Endothelial cell of umbilical vein (primary cell): ENCODE data around the gene ATP5PD. TPM values are rescaled to one million over a fixed set of nuclear protein-coding genes. Genes with fewer than 3 reads are reported as not detected.
A peak's percentile ranks its signal among the peaks of the same experiment; 100 is the strongest.

Source experiments
- BruUV-seq: library from RNA; stranded (reverse); fragments of 400-500 nt; replicated peaks from 2 replicates; lab custom pipeline; 2021; lab: Mats Ljungman, UMichigan
- CTCF ChIA-PET: fragments of 300-600, 350-600 bp; sonication (Branson Sonifier 250); formaldehyde crosslinking; loops from one replicate; lab custom pipeline; 2021; ENCODE audit warnings: antibody characterized with exemption, inconsistent platforms; lab: Charles Lee
- POLR2A ChIA-PET: fragments of 300-600, 350-600 bp; sonication (Branson Sonifier 250); formaldehyde crosslinking; loops from one replicate; lab custom pipeline; 2021; ENCODE audit warnings: antibody characterized with exemption, inconsistent platforms; lab: Charles Lee
- DNase-seq: peaks from one replicate; pipeline ENCODE4 v3.0.0-alpha.2; 2011; ENCODE audit warnings: low read depth, low spot score
- FAIRE-seq: peaks from 2 replicates; lab custom pipeline; 2011; peaks lifted over from hg19 to GRCh38; lab: Jason Lieb, UNC
- H2AFZ ChIP-seq: 2 replicates; pipeline ENCODE4 v1.6.0; 2012; ENCODE audit warnings: low read depth, low read length, control low read depth, inconsistent platforms
- H3K27ac ChIP-seq: 2 replicates; pipeline ENCODE4 v1.5.1; 2011; ENCODE audit warnings: low read depth, mild to moderate bottlenecking, control low read depth, low read length, moderate library complexity; ENCODE audit not compliant: insufficient read depth
- H3K27me3 ChIP-seq, 2 experiments: 2 replicates each; pipeline versions ENCODE4 v1.6.0 to v1.6.1; 2011; ENCODE audit warnings: low read length in 2 of 2, mixed read lengths in 1 of 2; ENCODE audit not compliant: control insufficient read depth in 2 of 2, insufficient read depth in 2 of 2
- H3K36me3 ChIP-seq, 2 experiments: 2 replicates in 1 of 2; 3 replicates in 1 of 2; pipeline ENCODE4 v1.5.1; 2011; ENCODE audit warnings: low read length in 2 of 2, mild to moderate bottlenecking in 1 of 2, moderate library complexity in 1 of 2; ENCODE audit not compliant: control insufficient read depth in 2 of 2, insufficient read depth in 2 of 2; ENCODE audit errors: extremely low read depth in 1 of 2
- H3K4me1 ChIP-seq: 3 replicates; pipeline ENCODE4 v1.5.1; 2011; ENCODE audit warnings: mild to moderate bottlenecking, low read length; ENCODE audit not compliant: control insufficient read depth, insufficient read depth; ENCODE audit errors: extremely low read depth
- H3K4me2 ChIP-seq: 2 replicates; pipeline ENCODE4 v1.6.1; 2011; ENCODE audit warnings: low read length, control low read depth, mixed read lengths; ENCODE audit not compliant: insufficient read depth
- H3K4me3 ChIP-seq, 3 experiments: fragments of 200-600 bp in 1 of 3; sonication (generic), shearing (Covaris generic) in 1 of 3; replicated peaks in 1 of 3; 2 replicates each; pipeline ENCODE4 v1.5.1; 2011 to 2016; ENCODE audit warnings: control low read depth in 3 of 3, low read length in 3 of 3, mild to moderate bottlenecking in 2 of 3, inconsistent platforms in 1 of 3, low read depth in 1 of 3, moderate library complexity in 1 of 3; ENCODE audit not compliant: insufficient read depth in 1 of 3
- H3K79me2 ChIP-seq: 2 replicates; pipeline ENCODE4 v1.6.0; 2012; ENCODE audit warnings: low read length, inconsistent platforms; ENCODE audit not compliant: control insufficient read depth, insufficient read depth
- H3K9ac ChIP-seq: replicated peaks from 2 replicates; pipeline ENCODE3; 2011; ENCODE audit warnings: low read length, control low read depth; ENCODE audit not compliant: insufficient read depth; ENCODE audit errors: extremely low read depth
- H3K9me1 ChIP-seq: replicated peaks from 3 replicates; pipeline ENCODE4 v1.6.0; 2011; ENCODE audit warnings: mild to moderate bottlenecking, low read length; ENCODE audit not compliant: control insufficient read depth, insufficient read depth; ENCODE audit errors: extremely low read depth
- H3K9me3 ChIP-seq: replicated peaks from 2 replicates; pipeline ENCODE4 v1.5.1; 2012; ENCODE audit warnings: low read length, inconsistent platforms; ENCODE audit not compliant: control insufficient read depth, insufficient read depth
- H4K20me1 ChIP-seq: replicated peaks from 2 replicates; pipeline ENCODE3; 2011; ENCODE audit warnings: mild to moderate bottlenecking, low read length; ENCODE audit not compliant: control insufficient read depth, insufficient read depth; ENCODE audit errors: extremely low read depth
- CTCF ChIP-seq, 2 donors: IDR thresholded peaks; 1 replicate in 1 of 2; 2 replicates in 1 of 2; pipeline ENCODE4 v1.5.1; 2011; ENCODE audit warnings: low read length in 2 of 2, mild to moderate bottlenecking in 2 of 2, moderate library complexity in 2 of 2, control low read depth in 1 of 2, inconsistent platforms in 1 of 2, low read depth in 1 of 2; ENCODE audit not compliant: insufficient read depth in 1 of 2; ENCODE audit errors: extremely low read depth in 1 of 2
- EZH2 ChIP-seq: IDR thresholded peaks from 2 replicates; pipeline ENCODE4 v1.6.1; 2012; ENCODE audit warnings: borderline replicate concordance, low read depth, mild to moderate bottlenecking, moderate library complexity, low read length, inconsistent platforms; ENCODE audit not compliant: severe bottlenecking
- FOS ChIP-seq: IDR thresholded peaks from 2 replicates; pipeline ENCODE4 v1.6.1; 2011; ENCODE audit warnings: mild to moderate bottlenecking, low read length, moderate library complexity, borderline replicate concordance; ENCODE audit not compliant: insufficient read depth
- GATA2 ChIP-seq: IDR thresholded peaks from 2 replicates; pipeline ENCODE4 v1.7.0; 2011; ENCODE audit warnings: low read depth, mild to moderate bottlenecking, moderate library complexity, mixed read lengths, low read length; ENCODE audit not compliant: insufficient read length, insufficient read depth
- JUN ChIP-seq: IDR thresholded peaks from 2 replicates; pipeline ENCODE4 v1.6.1; 2011; ENCODE audit warnings: borderline replicate concordance, low read depth; ENCODE audit not compliant: insufficient read length, insufficient read depth
- MAX ChIP-seq: IDR thresholded peaks from 2 replicates; pipeline ENCODE4 v1.6.1; 2011; ENCODE audit not compliant: insufficient read depth, insufficient read length
- POLR2A ChIP-seq: IDR thresholded peaks from 2 replicates; pipeline ENCODE4 v1.6.1; 2012; ENCODE audit warnings: low read depth, mild to moderate bottlenecking, control low read depth, low read length
- POLR2AphosphoS5 ChIP-seq: IDR thresholded peaks from 2 replicates; pipeline ENCODE4 v1.6.1; 2012; ENCODE audit warnings: low read depth, mild to moderate bottlenecking, control low read depth, low read length, moderate library complexity; ENCODE audit not compliant: insufficient read depth
- dilution Hi-C: fragments of 300-500 bp; cut with MboI; formaldehyde crosslinking; loops from one replicate; pipeline ENCODE4 v1.15.0; 2019; ENCODE audit warnings: low sequenced_read_pairs; ENCODE audit not compliant: extremely low pct_ligation_motif_present
- intact Hi-C: fragments of 100-400 bp; cut with micrococcal nuclease; formaldehyde crosslinking; loops from one replicate; pipeline ENCODE4 v1.10.0; 2022
- polyA plus RNA-seq, 4 experiments: library from polyadenylated mRNA; depleted of rRNA in 3 of 4; stranded (reverse) in 3 of 4; unstranded in 1 of 4; fragments of >200 nt; gene quantifications; 2 replicates each; pipeline versions ENCODE4 v1.2.1 to v1.2.3, GENCODE V29; 2011 to 2012; ENCODE audit warnings: missing spikeins in 1 of 4
- total RNA-seq: library from RNA; stranded (reverse); gene quantifications from 2 replicates; pipeline ENCODE4 v1.2.3, GENCODE V29; 2021

The ATP5PD gene
- total and polyA plus RNA-seq, 2 donors (not counting 3 experiments of a cell fraction or from before 2014, with no cell fraction given), result 182 to 200 TPM

GRCh38 chr17:75013092-75013559 lies 33.6 kb downstream of the ATP5PD start:
- intact Hi-C loops, result no loop called here

More at GRCh38 chr17:75013092-75013559, 33.6 kb downstream of the ATP5PD start:
- H3K4me2 ChIP-seq, result peak overlapping the region; percentile 88
- no peak for FAIRE-seq
- H3K27me3 ChIP-seq, result no peaks in the 10 kb centered on the region
- peaks cover 16% of the 10 kb centered on the region for H3K4me1 ChIP-seq
- BruUV-seq, result TSS peak; percentile 72
- no peaks in the 10 kb centered on the region for H4K20me1 ChIP-seq
- no peak for DNase-seq
- H3K79me2 ChIP-seq, result peaks cover 10% of the 10 kb centered on the region
- dilution Hi-C loops, result no loop called here
- ChIA-PET POLR2A (interaction anchor here (0.5 to 2.8 kb wide), 4 partner anchors 22 to 52 kb away, joined by 4 to 17 read pairs (median 8); partner anchors contain the start of gene CDR2L), CTCF (interaction anchor here (0.6 to 6.0 kb wide), 29 partner anchors 8 to 230 kb away, joined by 3 to 134 read pairs (median 5); partner anchors contain the start of genes CDR2L, HID1, NT5C and NUP85)
- no peaks in the 10 kb centered on the region for H3K36me3 ChIP-seq
- H3K27ac ChIP-seq, result peak overlapping the region; percentile 40
- peak overlapping the region; percentile 83 for H3K9ac ChIP-seq
- no peak for TF ChIP-seq POLR2A
- no peak for TF ChIP-seq POLR2AphosphoS5
- no peak for TF ChIP-seq CTCF (IDR thresholded peaks at IDR 0.05; ENCODE audit: extremely low read depth in 1 of 2, insufficient read depth in 1 of 2, low read depth in 1 of 2, low read length in 2 of 2)
- TF ChIP-seq EZH2, result no peak
- no peak for TF ChIP-seq MAX
- TF ChIP-seq JUN, result no peak
- no peak for TF ChIP-seq FOS
- no peak for TF ChIP-seq GATA2
- no peaks in the 10 kb centered on the region for H3K9me1 ChIP-seq
- H2AFZ ChIP-seq, result peak overlapping the region; percentile 74
- peak overlapping the region; percentile 56 to 89 (median 83) for H3K4me3 ChIP-seq
- H3K9me3 ChIP-seq, result no peaks in the 10 kb centered on the region
